Epithelial cell of proximal tubule (primary cell): ENCODE data around the gene SYCP1. TPM values are rescaled to one million over a fixed set of nuclear protein-coding genes. Genes with fewer than 3 reads are reported as not detected.

Experiments
- DNase-seq: peaks from one replicate; pipeline ENCODE4 v3.0.0-alpha.2; 2011; ENCODE audit warnings: low read depth
- H3K4me3 ChIP-seq: 2 replicates; pipeline ENCODE4 v1.5.1; 2011; ENCODE audit warnings: low read depth, mild to moderate bottlenecking, low read length
- CTCF ChIP-seq: conservative IDR thresholded peaks from 2 replicates; pipeline ENCODE4 v1.5.1; 2012; ENCODE audit warnings: low read depth, mild to moderate bottlenecking, low read length
- total RNA-seq: library from RNA; depleted of rRNA; stranded (reverse); fragments of >200 nt; gene quantifications from 2 replicates; pipeline ENCODE4 v1.2.3, GENCODE V29; 2015

The SYCP1 gene
- total RNA-seq, 1 donor from 2014 or later, result not detected

- DNase-seq, result no peak
- no peak for TF ChIP-seq CTCF
- no peak overlapping the region for H3K4me3 ChIP-seq
Measured at GRCh38 chr1:114831276-114831994, 23.2 kb upstream of the SYCP1 start.

- no peak for TF ChIP-seq CTCF
- DNase-seq, result no peak
- no peak overlapping the region for H3K4me3 ChIP-seq
Measured at GRCh38 chr1:114832057-114832456, 22.6 kb upstream of the SYCP1 start.

- no peak for DNase-seq
- no peak for TF ChIP-seq CTCF
- H3K4me3 ChIP-seq, result no peak overlapping the region
Measured at GRCh38 chr1:114833421-114833820, 21.2 kb upstream of the SYCP1 start.

- no peak for TF ChIP-seq CTCF
- DNase-seq, result no peak
- no peak overlapping the region for H3K4me3 ChIP-seq
Measured at GRCh38 chr1:114844270-114844669, 10.4 kb upstream of the SYCP1 start.

- no peak for TF ChIP-seq CTCF
- H3K4me3 ChIP-seq, result no peak overlapping the region
- no peak for DNase-seq
Measured at GRCh38 chr1:114853584-114853983, 1.1 kb upstream of the SYCP1 start.

- H3K4me3 ChIP-seq, result no peak overlapping the region
- DNase-seq, result no peak
- no peak for TF ChIP-seq CTCF
Measured at GRCh38 chr1:114861384-114861783, 6.7 kb downstream of the SYCP1 start.
